ENCODE measurements around the gene SRPK2.

Gene SRPK2

DNA sequence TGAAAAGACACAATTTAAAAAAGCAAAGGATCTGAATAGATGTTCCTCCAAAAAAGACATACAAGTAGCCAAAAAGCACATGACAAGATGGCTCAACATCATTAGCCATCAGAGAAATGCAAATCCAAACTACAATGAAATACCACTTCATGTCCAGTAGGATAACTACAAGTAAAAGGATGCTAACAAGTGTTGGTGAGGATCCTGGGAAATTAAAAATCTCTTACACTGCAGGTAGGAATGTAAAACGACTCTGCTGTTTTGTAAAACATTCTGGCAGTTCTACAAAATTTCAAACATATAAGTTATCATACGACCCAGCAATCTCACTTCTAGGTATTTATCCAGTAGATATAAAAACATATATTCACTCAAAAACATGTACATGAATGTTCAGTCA, 161.3 kb downstream of the SRPK2 start:
- no peak for DNase-seq

DNA sequence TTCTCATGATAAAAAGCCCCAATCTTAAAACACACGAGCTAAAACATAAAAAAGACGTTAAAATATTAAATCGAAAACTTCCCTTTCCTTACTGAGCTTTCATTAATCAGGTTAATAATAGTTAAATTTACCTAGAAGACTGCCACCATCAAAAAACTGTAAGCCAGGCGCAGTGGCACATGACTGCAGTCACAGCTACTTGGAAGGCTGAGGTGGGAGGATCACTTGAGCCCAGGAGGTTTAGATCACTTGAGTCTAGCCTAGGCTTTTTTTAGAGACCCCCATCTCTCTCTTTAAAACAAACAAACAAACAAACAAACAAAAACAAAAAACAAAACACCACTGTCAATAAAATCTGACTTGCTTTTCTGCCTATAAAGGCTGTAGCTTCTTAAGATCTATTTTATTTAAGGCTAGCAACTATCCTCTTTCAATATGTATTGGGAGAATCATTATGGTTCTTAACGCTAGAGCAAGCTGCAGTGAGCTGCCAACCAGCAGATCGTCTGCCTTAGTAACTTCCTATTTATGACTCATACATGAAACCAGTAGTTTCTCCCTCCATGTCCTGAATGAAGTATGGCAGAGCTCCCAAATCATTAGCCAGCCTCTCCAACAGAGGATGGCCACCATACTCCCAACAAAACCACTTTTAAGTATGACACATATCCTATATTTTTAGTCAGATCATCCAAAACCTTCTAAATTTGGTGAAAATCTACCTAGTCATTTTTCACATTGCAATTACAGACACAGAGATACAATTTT, 163.7 kb downstream of the SRPK2 start:
- no peak for DNase-seq

DNA sequence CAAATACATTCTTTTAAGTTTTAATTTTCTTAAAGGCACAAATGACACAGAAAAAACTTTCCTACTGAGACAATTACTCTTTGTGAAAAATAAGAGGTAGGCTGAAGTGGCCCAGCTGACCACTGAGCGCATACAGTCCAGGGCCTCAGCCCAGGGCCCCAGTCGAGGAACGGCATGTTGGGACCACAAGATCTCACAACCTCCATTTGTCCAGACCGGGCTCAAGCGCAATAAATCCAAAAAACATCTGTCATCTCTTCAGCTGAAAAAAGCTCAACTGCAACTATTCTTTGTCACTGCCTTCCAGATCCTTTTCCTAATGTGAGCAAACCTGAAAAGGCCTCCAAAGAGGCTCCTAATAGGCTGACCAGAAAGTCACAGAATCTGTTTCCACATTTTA, 165.8 kb downstream of the SRPK2 start:
- DNase-seq: no peak

DNA sequence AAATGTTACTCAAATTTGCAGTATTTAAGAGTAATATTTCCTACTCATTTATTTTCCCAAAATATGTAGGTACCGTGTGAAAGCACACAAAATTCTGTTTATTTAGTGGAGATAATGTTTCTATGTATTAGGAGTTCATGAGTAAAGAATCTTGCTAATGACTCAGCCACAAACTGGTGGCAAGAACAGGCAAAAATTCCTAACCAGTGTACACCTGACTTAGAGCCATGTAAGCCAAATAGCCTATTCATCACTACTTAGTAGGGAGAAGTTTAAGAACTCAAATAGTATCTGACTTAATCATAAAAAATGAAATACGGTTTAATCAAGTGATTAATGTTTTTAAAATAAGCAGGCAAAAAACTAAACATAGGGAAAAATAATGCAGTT, 169.0 kb downstream of the SRPK2 start:
- DNase-seq: no peak

DNA sequence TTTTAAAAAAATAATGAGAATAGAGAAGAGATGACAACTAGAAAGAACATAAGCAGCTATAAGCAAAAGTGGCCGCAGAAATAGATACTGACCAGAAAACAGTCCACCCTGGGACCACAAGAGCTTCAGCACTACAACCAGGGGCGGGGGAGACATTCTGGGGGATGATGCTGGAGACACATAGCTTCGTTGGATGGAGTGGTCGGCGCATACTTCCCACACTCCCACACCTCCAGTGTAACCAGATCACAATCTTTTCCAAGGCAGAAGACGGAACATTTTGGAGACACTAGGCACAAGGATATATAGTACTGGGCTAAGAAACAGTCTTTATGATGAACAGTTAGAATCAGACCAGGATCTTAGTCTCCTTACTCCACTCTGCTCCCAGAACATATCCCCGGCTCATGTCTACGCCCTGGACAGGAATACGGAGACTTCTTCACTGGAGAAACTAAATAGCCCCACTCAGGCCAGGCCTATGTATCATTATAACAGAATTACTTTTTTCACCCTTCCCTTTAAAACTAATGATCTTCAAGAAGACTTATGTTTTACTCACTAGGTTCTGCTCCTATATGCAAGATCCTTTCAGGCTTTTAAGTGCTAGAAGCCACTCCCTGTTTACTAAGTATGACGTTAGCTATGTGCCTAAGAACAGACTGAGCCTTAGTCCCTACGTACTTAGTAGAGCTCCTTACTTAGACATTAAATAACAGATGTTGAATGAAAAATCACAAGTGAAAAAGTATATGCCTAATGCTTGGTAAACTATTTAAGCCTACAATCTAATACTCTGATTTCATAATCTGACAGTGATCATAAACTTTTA, 169.6 kb downstream of the SRPK2 start:
- no peak for DNase-seq

DNA sequence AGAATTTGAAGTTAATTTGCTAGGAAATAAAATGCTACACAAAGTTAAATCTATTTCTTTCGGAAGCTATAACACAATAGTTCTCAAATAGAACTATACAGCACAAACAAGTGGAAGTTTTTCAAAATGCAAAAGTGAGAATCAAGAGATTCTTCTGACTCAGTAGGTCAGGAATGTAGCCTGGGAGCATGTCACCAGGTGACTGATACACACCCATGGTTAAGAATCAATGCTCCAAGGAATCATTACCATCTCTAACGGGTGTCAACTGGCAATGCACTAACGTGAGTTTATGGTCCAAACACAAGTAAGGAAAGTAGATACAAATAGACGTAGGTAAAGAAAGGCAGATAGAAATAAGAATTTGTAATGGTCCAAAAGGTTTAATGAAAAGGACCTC, 170.5 kb downstream of the SRPK2 start:
- no peak for DNase-seq

DNA sequence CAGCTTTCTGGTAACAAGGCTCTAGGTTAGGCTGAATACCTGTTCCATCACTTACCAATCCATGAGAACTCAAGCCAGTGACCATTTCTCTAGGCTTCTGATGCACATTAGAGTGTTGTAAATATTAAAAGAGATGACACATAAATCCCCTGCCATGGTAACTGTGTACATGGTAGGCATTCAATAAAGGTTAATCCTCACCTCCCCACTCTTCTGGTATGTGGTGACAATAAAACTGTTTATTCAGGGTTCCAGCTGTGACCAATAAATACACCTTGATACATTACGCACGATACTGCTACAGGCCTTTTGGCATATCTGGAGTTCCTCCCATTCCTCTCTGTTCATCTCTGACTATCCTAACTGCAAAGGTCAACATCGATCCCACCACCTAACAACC, 171.9 kb downstream of the SRPK2 start:
- DNase-seq: no peak

DNA sequence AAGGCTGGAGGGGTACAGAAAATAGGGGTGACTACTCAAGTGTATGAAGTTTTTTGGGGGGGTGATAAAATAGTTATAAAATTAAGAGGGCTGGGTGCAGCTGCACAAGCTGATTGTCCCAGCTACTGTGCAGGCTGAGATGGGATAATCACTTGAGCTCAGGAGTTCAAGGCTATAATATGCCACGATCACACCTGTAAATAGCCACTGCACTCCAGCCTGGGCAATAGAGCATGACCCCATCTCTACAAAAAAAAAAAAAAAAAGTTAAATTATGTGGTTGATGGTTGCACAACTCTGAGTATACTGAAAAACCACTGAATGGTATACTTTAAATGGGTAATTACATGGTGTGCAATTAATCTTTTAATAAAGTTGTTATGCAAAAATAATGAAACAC, 172.9 kb downstream of the SRPK2 start:
- no peak for DNase-seq

DNA sequence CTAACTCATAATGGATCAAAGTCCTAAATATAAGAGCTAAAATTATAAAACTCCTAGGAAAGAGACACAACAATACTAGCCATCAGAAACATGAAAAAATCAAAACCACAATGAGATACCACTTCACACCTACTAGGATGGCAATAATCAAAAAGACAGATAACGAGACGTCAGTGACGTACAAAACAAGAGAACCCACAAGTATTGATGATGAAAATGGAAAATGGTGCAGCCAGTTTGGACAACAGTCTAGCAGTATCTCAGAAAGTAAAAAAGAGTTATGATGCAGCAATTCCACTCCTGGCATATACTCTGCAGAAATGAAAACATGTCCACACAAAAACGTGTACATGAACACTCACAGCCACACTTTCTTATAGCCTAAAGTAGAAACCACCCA, 173.5 kb downstream of the SRPK2 start:
- DNase-seq: no peak

DNA sequence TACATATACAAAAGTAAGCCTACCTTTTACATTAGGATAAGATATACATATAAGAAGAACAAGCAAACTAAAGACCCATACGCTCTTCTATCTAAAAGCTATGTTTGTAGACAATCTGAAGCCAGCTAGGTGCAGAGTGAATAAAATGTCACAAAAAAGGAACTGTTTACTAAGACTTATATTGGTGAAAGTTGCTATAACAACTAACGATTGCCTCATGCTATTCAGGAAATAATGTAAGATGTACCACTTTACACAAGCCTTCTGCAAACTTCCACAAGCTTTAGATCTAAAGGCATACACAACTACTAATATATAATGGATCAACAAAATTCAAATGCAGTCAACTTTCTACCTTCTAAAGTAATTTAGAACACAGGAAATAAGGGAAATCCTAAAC, 175.1 kb downstream of the SRPK2 start:
- no peak for DNase-seq

DNA sequence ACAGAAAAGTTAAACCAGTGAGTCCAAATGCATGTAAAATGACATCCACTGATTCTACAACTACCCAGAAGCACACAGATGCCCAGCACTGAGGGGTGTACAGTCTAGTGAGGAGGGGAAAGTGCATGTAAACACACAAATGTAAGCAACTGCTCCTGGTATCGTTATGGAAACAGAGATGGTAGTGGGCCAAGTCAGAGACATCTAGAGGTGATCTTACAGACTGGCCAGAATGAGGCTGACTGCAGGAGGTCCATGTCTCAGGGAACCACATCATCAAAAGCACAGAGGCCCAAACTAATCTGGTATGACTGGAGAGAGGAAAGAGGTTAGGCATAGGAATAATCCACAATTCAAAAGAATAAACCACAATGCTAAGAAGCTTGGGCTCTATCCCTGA, 176.5 kb downstream of the SRPK2 start:
- no peak for DNase-seq

DNA sequence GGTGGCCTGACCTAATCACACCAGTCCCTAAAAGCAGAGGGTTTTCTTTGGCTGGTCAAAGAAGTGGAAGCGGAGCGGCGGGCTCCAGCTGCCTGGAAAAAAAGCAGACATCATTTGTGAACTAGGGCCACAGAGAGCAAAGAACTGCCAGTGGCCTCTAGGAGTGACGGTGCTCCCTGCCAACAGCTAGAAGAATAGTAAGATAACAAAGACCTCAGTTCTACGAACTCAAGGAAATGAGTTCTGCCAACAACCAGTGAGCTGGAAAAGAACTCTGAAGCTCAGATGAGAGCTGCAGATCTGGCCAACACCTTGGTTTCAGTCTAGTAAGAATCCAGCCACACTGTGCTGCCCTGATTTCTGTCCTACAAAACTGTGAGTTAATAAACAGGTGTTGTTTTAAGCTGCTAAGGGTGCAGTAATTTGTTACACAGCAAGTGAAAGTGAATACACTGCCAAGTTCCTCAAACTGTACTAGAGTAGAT, 178.0 kb downstream of the SRPK2 start:
- peak in 14 of 56 donors; percentile 10 to 54 (median 30) for DNase-seq

DNA sequence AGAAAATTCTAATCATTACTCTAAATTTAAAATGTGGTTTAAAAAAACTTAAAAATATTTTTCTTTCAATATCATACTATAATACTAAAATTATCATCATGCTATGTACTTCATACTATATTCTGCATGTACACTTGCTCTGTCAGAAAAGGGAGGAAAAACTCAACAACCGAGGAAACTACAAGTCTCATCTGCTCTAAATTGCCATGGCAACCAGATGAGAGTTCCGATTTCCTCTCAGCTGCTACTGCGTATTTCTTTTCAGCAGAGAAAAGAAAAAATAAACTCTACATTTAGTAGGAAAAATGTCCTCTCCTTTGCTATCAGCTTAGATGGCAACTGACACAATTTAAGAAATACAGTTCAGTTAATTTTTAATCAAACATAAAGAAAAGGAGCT, 178.9 kb downstream of the SRPK2 start:
- DNase-seq: peak in 2 of 56 donors; percentile 9 to 14

DNA sequence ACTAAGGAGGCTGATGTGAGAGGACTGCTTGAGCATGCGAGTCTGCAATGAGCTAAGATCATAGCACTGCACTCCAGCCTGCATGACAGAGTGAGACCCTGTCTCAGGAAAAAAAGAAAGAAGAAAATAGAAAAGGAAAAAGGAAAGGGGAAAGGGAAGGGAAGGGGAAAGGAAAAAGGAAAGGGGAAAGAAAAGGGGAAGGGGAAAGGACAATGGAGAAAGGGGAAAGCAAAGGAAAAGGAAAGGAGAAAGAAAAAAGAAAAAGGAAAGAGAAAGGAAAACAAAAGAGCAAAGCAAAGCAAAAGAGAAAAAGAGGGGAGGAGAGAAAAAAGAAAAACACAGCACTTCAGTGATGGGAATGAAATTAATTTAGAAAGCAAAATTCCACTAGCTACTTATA, 179.3 kb downstream of the SRPK2 start:
- DNase-seq: no peak

DNA sequence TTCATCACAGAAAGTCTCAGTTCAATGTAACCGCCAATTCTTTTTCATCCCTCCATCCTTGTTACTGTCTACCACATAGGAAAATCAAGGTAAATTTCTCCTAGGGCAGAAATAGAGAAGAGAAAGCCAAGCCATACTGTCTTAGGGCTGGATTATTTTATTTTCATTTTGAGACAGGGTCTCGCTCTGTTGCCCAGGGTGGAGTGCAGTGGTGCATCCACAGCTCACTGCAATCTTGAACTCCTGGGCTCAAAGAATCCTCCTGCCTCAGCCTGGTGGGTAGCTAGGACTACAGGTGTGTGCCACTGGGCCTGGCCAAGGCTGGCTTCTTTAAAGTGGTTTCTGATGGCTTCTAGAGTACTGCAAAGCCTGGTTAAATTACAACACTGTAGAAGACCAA, 181.7 kb downstream of the SRPK2 start:
- DNase-seq: no peak

DNA sequence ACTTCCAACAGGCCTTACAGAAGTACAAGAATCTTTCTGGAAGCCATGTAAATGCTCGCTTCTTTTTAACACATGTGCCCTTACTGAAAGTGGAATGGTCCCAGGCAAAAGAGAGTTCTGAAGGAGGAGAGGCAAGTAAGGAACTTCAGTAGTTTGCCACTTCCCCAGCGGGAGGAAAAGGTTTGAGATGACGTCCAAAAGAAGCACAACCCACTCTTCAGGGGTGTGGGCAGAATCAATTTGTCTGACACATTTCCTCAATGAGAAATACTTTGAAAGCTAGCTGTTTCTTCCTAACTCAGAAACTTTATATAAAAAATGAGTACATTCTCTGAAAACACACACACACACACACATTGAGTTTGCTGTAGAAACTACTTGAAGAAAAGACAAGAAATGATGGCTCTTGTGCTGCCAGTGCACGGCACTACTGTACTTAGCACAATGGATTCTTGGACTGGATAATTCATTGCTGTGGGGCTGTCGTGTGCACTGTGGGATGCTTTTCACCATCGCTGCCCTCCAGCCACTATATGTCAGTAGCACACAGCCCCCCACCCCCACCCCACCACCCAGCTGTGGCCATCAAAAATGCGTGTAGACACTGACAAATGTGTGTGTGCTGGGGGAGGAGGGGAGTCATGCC, 183.0 kb downstream of the SRPK2 start:
- DNase-seq: no peak

DNA sequence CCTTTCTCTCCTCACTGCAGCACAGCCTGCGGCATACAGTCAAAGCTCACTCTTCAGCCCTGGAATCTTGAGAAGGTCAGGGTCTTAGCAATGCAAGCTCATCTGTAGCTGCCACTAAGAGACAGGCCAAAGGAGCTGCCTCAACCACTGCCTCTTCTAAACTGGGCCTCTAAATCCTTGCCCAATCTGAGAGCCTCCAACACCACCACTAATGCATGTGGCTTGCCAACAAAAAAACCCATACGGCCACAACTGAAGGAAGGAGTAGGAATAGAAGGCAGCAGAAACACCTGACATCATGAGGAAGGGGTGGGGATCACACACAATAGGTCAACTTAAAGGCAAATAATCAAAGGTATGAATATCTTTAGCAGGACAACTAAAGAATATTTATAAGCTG, 183.8 kb downstream of the SRPK2 start:
- DNase-seq: no peak

DNA sequence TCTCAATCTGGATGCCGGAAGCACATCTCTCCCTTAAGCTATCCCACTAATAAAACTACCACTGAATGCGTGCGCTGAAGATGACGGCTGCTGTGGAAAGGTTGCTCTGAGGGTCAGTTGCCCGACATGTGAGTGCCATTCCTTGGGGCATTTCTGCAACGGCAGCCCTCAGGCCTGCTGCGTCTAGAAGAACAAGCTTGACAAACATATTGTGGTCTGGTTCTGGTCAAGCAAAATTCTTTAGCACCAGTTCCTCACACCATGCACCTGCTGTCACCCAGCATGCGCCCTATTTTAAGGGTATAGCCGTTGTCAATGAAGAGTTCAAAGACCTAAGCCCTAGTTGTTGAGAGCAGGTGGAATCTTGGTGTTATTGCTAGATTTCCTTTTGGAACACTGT, 184.2 kb downstream of the SRPK2 start:
- no peak for DNase-seq

DNA sequence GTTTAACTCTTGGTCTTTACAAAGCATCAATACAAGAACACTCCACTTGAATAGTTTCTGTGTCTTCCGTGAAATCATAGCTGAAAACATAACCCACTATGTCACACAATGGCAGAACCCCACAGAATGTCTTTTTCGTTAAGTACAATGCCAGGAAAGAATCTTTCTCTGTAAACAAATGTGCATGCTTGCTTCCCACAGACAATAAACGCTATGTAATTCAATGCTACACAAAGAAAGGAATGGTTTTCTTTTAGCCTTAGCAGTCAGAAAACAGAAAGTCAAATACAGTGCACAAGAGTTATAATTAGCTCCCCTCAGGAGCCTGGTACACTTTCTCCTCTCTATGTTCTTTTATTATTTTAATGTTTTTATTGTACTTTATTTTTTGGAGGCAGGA, 186.1 kb downstream of the SRPK2 start:
- DNase-seq: peak in 2 of 56 donors; percentile 14 to 26

DNA sequence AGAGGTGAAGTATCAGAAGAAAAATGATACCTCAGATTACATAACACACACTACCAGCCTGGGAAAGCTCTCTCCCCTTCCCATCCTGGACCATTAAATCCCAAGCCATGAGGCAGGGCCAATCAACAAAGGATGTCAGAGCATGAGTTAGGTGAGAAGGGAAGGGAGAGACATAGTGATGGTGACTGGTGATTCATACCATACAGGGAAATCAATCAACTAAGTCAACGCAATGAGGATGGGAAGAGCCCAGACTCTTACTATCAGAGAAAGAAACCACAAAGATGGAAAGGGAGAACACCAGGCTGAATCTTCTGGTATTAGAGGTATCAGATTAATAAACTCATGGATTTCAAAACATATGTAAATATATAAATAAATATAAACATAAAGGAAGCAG, 189.3 kb downstream of the SRPK2 start:
- no peak for DNase-seq

DNA sequence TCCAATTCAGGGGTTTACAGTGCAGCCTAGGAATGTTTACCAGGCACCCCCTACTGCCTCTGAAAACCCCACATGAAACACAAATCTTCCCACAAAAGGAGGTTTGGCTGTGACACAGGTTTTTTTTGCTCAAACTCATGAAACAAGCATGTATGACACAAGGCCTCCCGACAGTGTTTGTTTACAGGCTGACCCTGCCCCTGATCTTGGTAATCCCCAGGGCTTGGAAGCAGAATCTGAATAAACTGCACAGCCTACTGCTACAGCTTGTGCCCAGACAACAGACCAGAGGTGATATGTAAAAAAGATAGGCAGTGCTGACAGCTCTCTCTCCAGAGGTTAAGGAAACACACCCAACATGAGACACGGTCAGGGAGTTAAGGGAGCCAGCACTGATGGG, 190.5 kb downstream of the SRPK2 start:
- DNase-seq: no peak

DNA sequence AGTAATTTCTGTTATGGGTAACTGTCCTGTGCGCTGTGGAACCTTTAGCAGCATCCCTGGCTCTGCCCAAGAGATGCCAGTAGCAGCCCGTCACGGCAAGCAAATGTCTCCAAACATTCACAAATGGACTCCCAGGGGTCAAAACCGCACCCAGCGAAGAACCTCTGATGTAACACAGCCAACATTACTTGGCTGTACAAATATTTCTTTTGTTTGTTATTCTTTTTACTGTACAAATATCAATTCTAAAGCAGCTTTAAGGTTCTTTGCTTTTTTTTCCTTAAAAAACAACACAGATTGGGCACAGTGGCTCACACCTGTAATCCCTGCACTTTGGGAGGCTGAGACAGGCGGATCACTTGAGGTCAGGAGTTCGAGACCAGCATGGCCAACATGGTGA, 192.2 kb downstream of the SRPK2 start:
- DNase-seq: no peak
